SK-N-SH treated with all-trans-retinoic acid at 6 μM for 48 hours (cell line): Measurements from ENCODE around the gene SLC12A6.

ENCODE experiments used
- ATAC-seq: fragments of 200-7000 bp; cut with Tn5 transposase; 3 replicates; pipeline ENCODE4 v1.9.1; 2020; ENCODE audit warnings: mild to moderate bottlenecking, moderate library complexity
- BACH2 ChIP-seq: fragments of 250-450 bp; sonication (Bioruptor Pico); IDR thresholded peaks from 2 replicates; pipeline ENCODE4 v1.9.0; 2021; ENCODE audit warnings: mild to moderate bottlenecking, borderline replicate concordance
- CSDC2 ChIP-seq: fragments of 250-450 bp; sonication (Bioruptor Pico); IDR thresholded peaks from 2 replicates; pipeline ENCODE4 v1.5.0; 2020; ENCODE audit warnings: mild to moderate bottlenecking, moderate library complexity
- ESRRG ChIP-seq: fragments of 250-450 bp; sonication (Bioruptor Pico); IDR thresholded peaks from 2 replicates; pipeline ENCODE4 v1.6.1; 2021; ENCODE audit warnings: mild to moderate bottlenecking
- GLIS3 ChIP-seq: fragments of 250-450 bp; sonication (Bioruptor Pico); IDR thresholded peaks from 2 replicates; pipeline ENCODE4 v1.5.0; 2020; ENCODE audit warnings: mild to moderate bottlenecking, moderate library complexity
- ISL1 ChIP-seq: fragments of 250-450 bp; sonication (Bioruptor Pico); IDR thresholded peaks from 2 replicates; pipeline ENCODE4 v2.1.2; 2022; ENCODE audit warnings: mild to moderate bottlenecking, moderate library complexity
- OSR1 ChIP-seq: fragments of 250-450 bp; sonication (Bioruptor Pico); IDR thresholded peaks from 2 replicates; pipeline ENCODE4 v1.8.0; 2022; ENCODE audit warnings: moderate library complexity, mild to moderate bottlenecking, inconsistent platforms
- PPARA ChIP-seq: fragments of 250-450 bp; sonication (Bioruptor Pico); IDR thresholded peaks from 2 replicates; pipeline ENCODE4 v1.5.0; 2020; ENCODE audit warnings: mild to moderate bottlenecking, borderline replicate concordance
- RARB ChIP-seq: fragments of 250-450 bp; sonication (Bioruptor Pico); IDR thresholded peaks from 2 replicates; pipeline ENCODE4 v1.8.0; 2021; ENCODE audit warnings: mild to moderate bottlenecking, moderate library complexity
- SNAI2 ChIP-seq: fragments of 250-450 bp; sonication (Bioruptor Pico); IDR thresholded peaks from 2 replicates; pipeline ENCODE4 v1.5.0; 2020; ENCODE audit warnings: mild to moderate bottlenecking, moderate library complexity
- TOX ChIP-seq: fragments of 250-450 bp; sonication (Bioruptor Pico); IDR thresholded peaks from 2 replicates; pipeline ENCODE4 v1.8.0; 2021; ENCODE audit warnings: mild to moderate bottlenecking, moderate library complexity, borderline replicate concordance
- ZC3H10 ChIP-seq: fragments of 250-450 bp; sonication (Bioruptor Pico); IDR thresholded peaks from 2 replicates; pipeline ENCODE4 v1.5.1; 2021; ENCODE audit warnings: mild to moderate bottlenecking, moderate library complexity
- ZFP3 ChIP-seq: fragments of 250-450 bp; sonication (Bioruptor Pico); IDR thresholded peaks from 2 replicates; pipeline ENCODE4 v1.5.0; 2020; ENCODE audit warnings: mild to moderate bottlenecking, moderate library complexity
- ZFP30 ChIP-seq: fragments of 450-650 bp; formaldehyde crosslinking; IDR thresholded peaks from 2 replicates; pipeline ENCODE4 v1.5.0; 2022; ENCODE audit warnings: mild to moderate bottlenecking, moderate library complexity
- ZNF565 ChIP-seq: fragments of 450-650 bp; formaldehyde crosslinking; conservative IDR thresholded peaks from 2 replicates; pipeline ENCODE4 v1.5.0; 2020; ENCODE audit warnings: low read depth, mild to moderate bottlenecking, moderate library complexity
- ZNF70 ChIP-seq: fragments of 450-650 bp; formaldehyde crosslinking; IDR thresholded peaks from 2 replicates; pipeline ENCODE4 v1.5.0; 2020; ENCODE audit warnings: mild to moderate bottlenecking, moderate library complexity
- ZNF8 ChIP-seq: fragments of 450-650 bp; formaldehyde crosslinking; IDR thresholded peaks from 2 replicates; pipeline ENCODE4 v1.5.0; 2020; ENCODE audit warnings: mild to moderate bottlenecking, moderate library complexity
- TF ChIP-seq, protein P1 (sequence below): fragments of 250-450 bp; sonication (Bioruptor Pico); IDR thresholded peaks from 2 replicates; pipeline ENCODE4 v1.5.1; 2021; ENCODE audit warnings: mild to moderate bottlenecking, moderate library complexity
- TF ChIP-seq, protein P2 (sequence below): fragments of 250-450 bp; sonication (Bioruptor Pico); IDR thresholded peaks from 2 replicates; pipeline ENCODE4 v1.8.0; 2020; ENCODE audit warnings: mild to moderate bottlenecking, moderate library complexity, borderline replicate concordance
- TF ChIP-seq, protein P3 (sequence below): fragments of 250-450 bp; sonication (Bioruptor Pico); IDR thresholded peaks from 2 replicates; pipeline ENCODE4 v1.5.1; 2020; ENCODE audit warnings: low read depth, mild to moderate bottlenecking, moderate library complexity
- TF ChIP-seq, protein P4 (sequence below): fragments of 250-450 bp; sonication (Bioruptor Pico); IDR thresholded peaks from 2 replicates; pipeline ENCODE4 v1.8.0; 2021; ENCODE audit warnings: low read depth, mild to moderate bottlenecking, moderate library complexity, borderline replicate concordance
- TF ChIP-seq, protein P5 (sequence below): fragments of 250-450 bp; sonication (Bioruptor Pico); IDR thresholded peaks from 2 replicates; pipeline ENCODE4 v1.5.0; 2020; ENCODE audit warnings: mild to moderate bottlenecking, moderate library complexity

Gene SLC12A6

DNA sequence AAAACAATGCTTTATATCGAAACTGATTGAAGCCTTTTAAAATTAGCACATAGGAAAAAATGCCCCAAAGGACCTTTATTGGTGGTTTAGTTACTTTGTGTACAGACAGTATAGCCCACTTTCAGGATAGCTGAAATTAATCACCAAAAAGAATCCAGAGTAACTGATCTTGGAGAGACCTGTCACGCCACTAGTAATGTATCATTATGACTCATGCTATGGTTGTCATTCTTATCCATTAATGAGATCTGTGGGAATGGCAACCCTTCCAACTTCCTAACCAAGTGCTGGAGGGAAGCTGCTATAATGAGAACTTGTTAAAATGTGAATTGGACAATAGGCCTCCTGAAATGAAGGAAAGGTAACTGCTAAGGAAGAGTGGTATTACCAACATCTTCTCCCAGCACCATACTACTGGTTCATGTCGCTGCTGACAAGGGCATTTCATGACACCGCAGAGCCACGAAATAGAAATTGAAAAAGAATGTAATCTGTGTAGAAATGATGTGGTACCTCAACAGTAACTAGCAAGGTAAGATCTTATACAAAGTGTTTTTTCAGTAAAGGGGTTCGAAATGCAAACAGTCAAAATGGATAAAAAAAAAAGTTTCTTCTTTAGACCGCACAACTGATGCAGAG, 119.9 kb downstream of the SLC12A6 start:
- TF ChIP-seq ZC3H10 (CRISPR knock-in tag) (no peak), ISL1 (peak; percentile 49), ZFP3 (CRISPR knock-in tag) (no peak), CSDC2 (CRISPR knock-in tag) (no peak)
- peak; percentile 47 for ATAC-seq

DNA sequence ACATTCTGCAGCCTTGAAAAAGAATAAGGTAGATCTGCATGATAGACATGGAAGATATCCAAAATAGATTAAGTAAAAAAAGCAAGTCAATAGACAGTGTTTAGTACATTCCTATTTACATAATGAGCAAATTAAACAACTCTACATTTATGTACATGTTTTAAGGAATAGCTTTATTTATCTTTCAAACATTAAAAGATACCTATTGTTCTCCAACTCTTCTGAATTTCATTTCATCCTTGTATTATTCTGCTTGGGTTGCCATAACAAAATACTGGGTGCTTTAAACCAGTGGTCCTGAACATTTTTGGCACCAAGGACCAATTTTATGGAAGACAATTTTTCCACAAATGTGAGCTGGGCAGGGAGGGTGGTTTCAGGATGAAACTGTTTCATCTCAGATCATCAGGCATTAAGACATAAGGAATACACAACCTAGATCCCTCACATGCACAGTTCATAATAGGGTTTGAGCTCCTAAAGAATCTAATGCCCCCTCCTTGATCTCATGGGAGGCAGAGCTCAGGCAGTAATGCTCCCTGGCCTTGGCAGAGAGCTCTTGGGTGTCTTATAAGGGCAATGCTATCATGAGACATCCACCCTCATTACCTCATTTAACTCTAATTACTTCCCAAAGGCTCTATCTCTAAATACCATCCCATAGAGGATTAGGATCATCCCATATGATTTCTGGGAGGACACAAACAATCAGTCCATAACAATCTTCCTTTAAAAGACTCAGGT, 120.9 kb downstream of the SLC12A6 start:
- ATAC-seq: no peak
- TF ChIP-seq, protein P1, sequence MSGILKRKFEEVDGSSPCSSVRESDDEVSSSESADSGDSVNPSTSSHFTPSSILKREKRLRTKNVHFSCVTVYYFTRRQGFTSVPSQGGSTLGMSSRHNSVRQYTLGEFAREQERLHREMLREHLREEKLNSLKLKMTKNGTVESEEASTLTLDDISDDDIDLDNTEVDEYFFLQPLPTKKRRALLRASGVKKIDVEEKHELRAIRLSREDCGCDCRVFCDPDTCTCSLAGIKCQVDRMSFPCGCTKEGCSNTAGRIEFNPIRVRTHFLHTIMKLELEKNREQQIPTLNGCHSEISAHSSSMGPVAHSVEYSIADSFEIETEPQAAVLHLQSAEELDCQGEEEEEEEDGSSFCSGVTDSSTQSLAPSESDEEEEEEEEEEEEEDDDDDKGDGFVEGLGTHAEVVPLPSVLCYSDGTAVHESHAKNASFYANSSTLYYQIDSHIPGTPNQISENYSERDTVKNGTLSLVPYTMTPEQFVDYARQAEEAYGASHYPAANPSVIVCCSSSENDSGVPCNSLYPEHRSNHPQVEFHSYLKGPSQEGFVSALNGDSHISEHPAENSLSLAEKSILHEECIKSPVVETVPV (CRISPR knock-in tag): no peak
- TF ChIP-seq, protein P2, sequence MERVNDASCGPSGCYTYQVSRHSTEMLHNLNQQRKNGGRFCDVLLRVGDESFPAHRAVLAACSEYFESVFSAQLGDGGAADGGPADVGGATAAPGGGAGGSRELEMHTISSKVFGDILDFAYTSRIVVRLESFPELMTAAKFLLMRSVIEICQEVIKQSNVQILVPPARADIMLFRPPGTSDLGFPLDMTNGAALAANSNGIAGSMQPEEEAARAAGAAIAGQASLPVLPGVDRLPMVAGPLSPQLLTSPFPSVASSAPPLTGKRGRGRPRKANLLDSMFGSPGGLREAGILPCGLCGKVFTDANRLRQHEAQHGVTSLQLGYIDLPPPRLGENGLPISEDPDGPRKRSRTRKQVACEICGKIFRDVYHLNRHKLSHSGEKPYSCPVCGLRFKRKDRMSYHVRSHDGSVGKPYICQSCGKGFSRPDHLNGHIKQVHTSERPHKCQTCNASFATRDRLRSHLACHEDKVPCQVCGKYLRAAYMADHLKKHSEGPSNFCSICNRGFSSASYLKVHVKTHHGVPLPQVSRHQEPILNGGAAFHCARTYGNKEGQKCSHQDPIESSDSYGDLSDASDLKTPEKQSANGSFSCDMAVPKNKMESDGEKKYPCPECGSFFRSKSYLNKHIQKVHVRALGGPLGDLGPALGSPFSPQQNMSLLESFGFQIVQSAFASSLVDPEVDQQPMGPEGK (CRISPR knock-in tag): no peak
- TF ChIP-seq BACH2 (no peak), ZNF8 (CRISPR knock-in tag) (no peak), ZNF70 (CRISPR knock-in tag) (no peak), RARB (CRISPR knock-in tag) (no peak), SNAI2 (CRISPR knock-in tag) (no peak), ESRRG (CRISPR knock-in tag) (no peak), ZFP3 (CRISPR knock-in tag) (no peak)
- TF ChIP-seq, protein P3, sequence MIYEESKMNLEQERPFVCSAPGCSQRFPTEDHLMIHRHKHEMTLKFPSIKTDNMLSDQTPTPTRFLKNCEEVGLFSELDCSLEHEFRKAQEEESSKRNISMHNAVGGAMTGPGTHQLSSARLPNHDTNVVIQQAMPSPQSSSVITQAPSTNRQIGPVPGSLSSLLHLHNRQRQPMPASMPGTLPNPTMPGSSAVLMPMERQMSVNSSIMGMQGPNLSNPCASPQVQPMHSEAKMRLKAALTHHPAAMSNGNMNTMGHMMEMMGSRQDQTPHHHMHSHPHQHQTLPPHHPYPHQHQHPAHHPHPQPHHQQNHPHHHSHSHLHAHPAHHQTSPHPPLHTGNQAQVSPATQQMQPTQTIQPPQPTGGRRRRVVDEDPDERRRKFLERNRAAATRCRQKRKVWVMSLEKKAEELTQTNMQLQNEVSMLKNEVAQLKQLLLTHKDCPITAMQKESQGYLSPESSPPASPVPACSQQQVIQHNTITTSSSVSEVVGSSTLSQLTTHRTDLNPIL: no peak
- TF ChIP-seq, protein P4, sequence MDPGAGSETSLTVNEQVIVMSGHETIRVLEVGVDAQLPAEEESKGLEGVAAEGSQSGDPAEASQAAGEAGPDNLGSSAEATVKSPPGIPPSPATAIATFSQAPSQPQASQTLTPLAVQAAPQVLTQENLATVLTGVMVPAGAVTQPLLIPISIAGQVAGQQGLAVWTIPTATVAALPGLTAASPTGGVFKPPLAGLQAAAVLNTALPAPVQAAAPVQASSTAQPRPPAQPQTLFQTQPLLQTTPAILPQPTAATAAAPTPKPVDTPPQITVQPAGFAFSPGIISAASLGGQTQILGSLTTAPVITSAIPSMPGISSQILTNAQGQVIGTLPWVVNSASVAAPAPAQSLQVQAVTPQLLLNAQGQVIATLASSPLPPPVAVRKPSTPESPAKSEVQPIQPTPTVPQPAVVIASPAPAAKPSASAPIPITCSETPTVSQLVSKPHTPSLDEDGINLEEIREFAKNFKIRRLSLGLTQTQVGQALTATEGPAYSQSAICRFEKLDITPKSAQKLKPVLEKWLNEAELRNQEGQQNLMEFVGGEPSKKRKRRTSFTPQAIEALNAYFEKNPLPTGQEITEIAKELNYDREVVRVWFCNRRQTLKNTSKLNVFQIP: no peak

DNA sequence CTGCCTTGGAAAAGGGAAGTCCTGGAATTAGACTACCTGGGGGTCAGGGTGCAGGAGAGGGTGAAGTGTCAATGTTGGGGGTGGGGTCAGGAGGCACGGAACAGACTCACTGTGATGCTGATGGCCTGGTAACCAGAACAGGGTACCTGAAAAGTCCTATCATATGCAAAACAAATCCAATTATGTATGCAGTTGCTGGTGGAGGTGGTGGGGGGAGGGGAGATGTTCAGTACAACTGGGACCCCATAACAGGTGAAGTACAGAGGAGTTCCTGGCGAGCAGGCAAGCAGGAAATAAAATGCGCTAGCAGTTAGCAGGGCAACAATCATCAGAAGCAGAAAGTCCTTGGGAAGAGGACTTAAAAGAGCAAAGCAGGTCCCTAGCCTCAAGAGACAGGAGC, 123.4 kb downstream of the SLC12A6 start:
- no peak for ATAC-seq
- no peak for TF ChIP-seq OSR1 (CRISPR knock-in tag)
- TF ChIP-seq ZNF565 (CRISPR knock-in tag): no peak
- no peak for TF ChIP-seq ZNF70 (CRISPR knock-in tag)
- no peak for TF ChIP-seq TOX (CRISPR knock-in tag)
- no peak for TF ChIP-seq PPARA (CRISPR knock-in tag)
- TF ChIP-seq RARB (CRISPR knock-in tag): no peak
- no peak for TF ChIP-seq ZNF8 (CRISPR knock-in tag)
- TF ChIP-seq SNAI2 (CRISPR knock-in tag): no peak
- no peak for TF ChIP-seq GLIS3 (CRISPR knock-in tag)
- TF ChIP-seq ZC3H10 (CRISPR knock-in tag): no peak
- TF ChIP-seq ISL1: no peak
- no peak for TF ChIP-seq ZFP30 (CRISPR knock-in tag)
- TF ChIP-seq ESRRG (CRISPR knock-in tag): no peak
- TF ChIP-seq, all 23 proteins: peak for 0

DNA sequence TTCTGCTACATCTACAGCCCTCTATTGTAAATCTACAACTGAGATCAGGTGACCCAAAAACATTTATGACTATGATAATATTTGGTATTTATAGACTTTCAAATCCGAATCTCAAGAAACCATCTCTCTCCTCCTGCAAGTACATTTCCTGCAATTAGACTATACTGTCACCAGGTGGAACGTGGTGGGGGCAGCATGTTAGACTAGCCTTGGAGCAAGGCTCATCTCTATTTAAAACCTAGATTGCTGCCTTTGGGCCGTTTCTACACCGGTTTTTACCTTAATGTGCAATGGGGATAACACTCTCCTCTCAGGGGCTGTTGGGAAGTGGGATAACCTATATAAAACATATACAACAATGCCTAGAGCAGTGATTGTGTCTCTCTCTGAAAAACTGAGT, 123.9 kb downstream of the SLC12A6 start:
- TF ChIP-seq ZNF565 (CRISPR knock-in tag) (no peak), ZNF8 (CRISPR knock-in tag) (no peak), PPARA (CRISPR knock-in tag) (no peak), SNAI2 (CRISPR knock-in tag) (no peak), CSDC2 (CRISPR knock-in tag) (no peak), ESRRG (CRISPR knock-in tag) (no peak), ZC3H10 (CRISPR knock-in tag) (no peak), OSR1 (CRISPR knock-in tag) (no peak), TOX (CRISPR knock-in tag) (no peak)
- TF ChIP-seq, protein P3: no peak
- TF ChIP-seq, protein P2 (CRISPR knock-in tag): no peak
- TF ChIP-seq, protein P5, sequence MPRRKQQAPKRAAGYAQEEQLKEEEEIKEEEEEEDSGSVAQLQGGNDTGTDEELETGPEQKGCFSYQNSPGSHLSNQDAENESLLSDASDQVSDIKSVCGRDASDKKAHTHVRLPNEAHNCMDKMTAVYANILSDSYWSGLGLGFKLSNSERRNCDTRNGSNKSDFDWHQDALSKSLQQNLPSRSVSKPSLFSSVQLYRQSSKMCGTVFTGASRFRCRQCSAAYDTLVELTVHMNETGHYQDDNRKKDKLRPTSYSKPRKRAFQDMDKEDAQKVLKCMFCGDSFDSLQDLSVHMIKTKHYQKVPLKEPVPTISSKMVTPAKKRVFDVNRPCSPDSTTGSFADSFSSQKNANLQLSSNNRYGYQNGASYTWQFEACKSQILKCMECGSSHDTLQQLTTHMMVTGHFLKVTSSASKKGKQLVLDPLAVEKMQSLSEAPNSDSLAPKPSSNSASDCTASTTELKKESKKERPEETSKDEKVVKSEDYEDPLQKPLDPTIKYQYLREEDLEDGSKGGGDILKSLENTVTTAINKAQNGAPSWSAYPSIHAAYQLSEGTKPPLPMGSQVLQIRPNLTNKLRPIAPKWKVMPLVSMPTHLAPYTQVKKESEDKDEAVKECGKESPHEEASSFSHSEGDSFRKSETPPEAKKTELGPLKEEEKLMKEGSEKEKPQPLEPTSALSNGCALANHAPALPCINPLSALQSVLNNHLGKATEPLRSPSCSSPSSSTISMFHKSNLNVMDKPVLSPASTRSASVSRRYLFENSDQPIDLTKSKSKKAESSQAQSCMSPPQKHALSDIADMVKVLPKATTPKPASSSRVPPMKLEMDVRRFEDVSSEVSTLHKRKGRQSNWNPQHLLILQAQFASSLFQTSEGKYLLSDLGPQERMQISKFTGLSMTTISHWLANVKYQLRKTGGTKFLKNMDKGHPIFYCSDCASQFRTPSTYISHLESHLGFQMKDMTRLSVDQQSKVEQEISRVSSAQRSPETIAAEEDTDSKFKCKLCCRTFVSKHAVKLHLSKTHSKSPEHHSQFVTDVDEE (CRISPR knock-in tag): no peak
- TF ChIP-seq, all 23 proteins: peak for 0
- no peak for ATAC-seq
